Thyroid gland (tissue), 4 donors: ENCODE data around the gene CASP6. TPM values are rescaled to one million over a fixed set of nuclear protein-coding genes. Genes with fewer than 3 reads are reported as not detected.

Experiments
- DNase-seq, 2 donors: peaks; one replicate each; pipeline ENCODE4 v3.0.0-alpha.2; 2019
- H3K27ac ChIP-seq, 3 donors: fragments of 200-600 bp; sonication (generic); 1 replicate in 2 of 3; 2 replicates in 1 of 3; pipeline ENCODE4 v1.5.1; 2016 to 2019; ENCODE audit warnings: mild to moderate bottlenecking in 1 of 3, moderate library complexity in 1 of 3
- H3K27me3 ChIP-seq: fragments of 200-600 bp; sonication (generic); one replicate; pipeline ENCODE4 v1.5.1; 2019
- H3K36me3 ChIP-seq, 2 donors: fragments of 200-600 bp; sonication (generic); one replicate each; pipeline ENCODE4 v1.5.1; 2016 to 2019
- H3K4me1 ChIP-seq, 2 donors: fragments of 200-600 bp; sonication (generic); one replicate each; pipeline ENCODE4 v1.5.1; 2017 to 2019
- H3K4me3 ChIP-seq, 3 donors: fragments of 200-600 bp; sonication (generic); replicated peaks in 1 of 3; 1 replicate in 2 of 3; 2 replicates in 1 of 3; pipeline ENCODE4 v1.5.1; 2016; ENCODE audit warnings: mild to moderate bottlenecking in 1 of 3
- H3K9me3 ChIP-seq: fragments of 200-600 bp; sonication (generic); one replicate; pipeline ENCODE4 v1.5.1; 2017
- POLR2A ChIP-seq, 2 donors: fragments of 450-650 bp; IDR thresholded peaks; one replicate each; pipeline ENCODE4 v1.6.1; 2017; ENCODE audit warnings: antibody characterized with exemption in 2 of 2, mild to moderate bottlenecking in 2 of 2, moderate library complexity in 1 of 2
- WGBS, 2 donors: methylation state at CpG; one replicate each; pipeline ENCODE4 v1.1.5; 2017; 5-methylcytosine and 5-hydroxymethylcytosine counted together
- intact Hi-C: fragments of 100-400 bp; cut with DNase I; formaldehyde crosslinking; loops from one replicate; pipeline ENCODE4 v1.15.1; 2023
- total RNA-seq, 4 donors: library from RNA; depleted of rRNA; stranded (reverse); fragments of >200 nt; gene quantifications; one replicate each; pipeline ENCODE4 v1.2.3, GENCODE V29; 2016
- TF ChIP-seq, protein P1 (sequence below), 6 experiments: fragments of 200-600 bp in 3 of 6; fragments of 450-650 bp in 3 of 6; sonication (generic) in 3 of 6; IDR thresholded peaks; one replicate each; pipeline ENCODE4 v1.5.1; 2016 to 2019; ENCODE audit warnings: antibody characterized with exemption in 6 of 6, mild to moderate bottlenecking in 2 of 6, inconsistent platforms in 1 of 6, moderate library complexity in 1 of 6

CASP6 gene
- total RNA-seq, 4 donors from 2014 or later, result 16.2 to 25.6 (median 20.5) TPM

DNA sequence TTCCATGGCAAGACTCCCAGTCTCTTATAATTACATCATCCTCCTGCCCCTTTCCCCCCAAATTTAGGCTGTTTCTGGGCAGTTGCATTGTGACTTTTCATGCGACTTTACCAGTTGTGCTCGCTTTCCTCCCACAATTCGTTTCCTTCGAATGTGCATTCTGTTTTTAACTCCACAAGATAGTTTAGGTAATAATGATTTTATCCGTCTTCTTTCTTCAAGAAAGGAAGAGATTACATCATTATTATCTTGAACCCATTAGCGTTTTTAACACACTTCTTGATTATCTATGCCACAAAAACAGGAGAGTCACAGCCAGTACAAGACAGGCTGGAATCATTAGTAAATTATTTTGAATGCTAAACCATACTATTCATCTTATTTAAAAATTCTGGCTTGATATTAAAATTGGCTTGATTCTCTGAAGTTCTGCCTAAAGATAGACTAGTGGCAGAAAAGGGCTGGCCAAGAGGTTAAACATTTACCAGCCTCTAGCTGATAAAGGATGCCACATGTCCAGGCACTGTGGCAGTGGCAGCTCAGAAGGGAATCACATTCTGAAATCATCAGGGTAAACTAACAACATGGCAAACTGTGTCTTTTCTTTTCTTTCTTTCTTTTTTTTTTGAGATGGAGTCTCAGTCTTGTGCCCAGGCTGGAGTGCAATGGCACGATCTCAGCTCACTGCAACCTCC is 46.3 kb upstream of the CASP6 start:
- intact Hi-C loops, result no loop called here
- no peaks in the 10 kb centered on the region for H3K36me3 ChIP-seq
- H3K9me3 ChIP-seq, result no peaks in the 10 kb centered on the region
- WGBS, 2 donors, result 81 to 82% methylated on average over 7 of the region's 7 CpGs
- H3K4me3 ChIP-seq, result no peak overlapping the region
- no peak for TF ChIP-seq POLR2A (IDR thresholded peaks at IDR 0.05)
- TF ChIP-seq, protein P1, sequence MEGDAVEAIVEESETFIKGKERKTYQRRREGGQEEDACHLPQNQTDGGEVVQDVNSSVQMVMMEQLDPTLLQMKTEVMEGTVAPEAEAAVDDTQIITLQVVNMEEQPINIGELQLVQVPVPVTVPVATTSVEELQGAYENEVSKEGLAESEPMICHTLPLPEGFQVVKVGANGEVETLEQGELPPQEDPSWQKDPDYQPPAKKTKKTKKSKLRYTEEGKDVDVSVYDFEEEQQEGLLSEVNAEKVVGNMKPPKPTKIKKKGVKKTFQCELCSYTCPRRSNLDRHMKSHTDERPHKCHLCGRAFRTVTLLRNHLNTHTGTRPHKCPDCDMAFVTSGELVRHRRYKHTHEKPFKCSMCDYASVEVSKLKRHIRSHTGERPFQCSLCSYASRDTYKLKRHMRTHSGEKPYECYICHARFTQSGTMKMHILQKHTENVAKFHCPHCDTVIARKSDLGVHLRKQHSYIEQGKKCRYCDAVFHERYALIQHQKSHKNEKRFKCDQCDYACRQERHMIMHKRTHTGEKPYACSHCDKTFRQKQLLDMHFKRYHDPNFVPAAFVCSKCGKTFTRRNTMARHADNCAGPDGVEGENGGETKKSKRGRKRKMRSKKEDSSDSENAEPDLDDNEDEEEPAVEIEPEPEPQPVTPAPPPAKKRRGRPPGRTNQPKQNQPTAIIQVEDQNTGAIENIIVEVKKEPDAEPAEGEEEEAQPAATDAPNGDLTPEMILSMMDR (IDR thresholded peaks at IDR 0.05), result no peak
- H3K27ac ChIP-seq, result no peak overlapping the region
- H3K4me1 ChIP-seq, result no peaks in the 10 kb centered on the region
- DNase-seq, result no peak
- H3K27me3 ChIP-seq, result no peaks in the 10 kb centered on the region

DNA sequence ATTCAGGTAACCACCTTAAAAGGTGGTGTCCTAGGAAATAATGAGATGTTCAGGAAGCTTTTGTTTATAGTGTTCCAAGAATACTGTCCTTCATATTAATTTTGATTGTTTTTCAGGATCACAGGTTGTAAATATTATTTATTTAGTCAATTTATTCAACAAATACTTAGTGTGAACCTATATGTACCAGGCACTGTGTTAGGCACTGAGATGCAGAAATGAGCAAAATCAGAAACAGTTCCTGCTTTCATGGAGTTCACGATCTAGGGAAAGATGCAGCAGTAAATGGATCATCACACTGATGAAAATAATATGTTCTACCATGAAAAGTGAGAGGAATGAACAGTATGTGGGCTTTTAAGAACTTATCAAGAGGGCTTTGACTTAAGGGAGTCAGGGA is 44.9 kb upstream of the CASP6 start:
- TF ChIP-seq, protein P1 (IDR thresholded peaks at IDR 0.05), result no peak
- TF ChIP-seq POLR2A (IDR thresholded peaks at IDR 0.05), result no peak
- Histone ChIP-seq H3K9me3 (no peaks in the 10 kb centered on the region), H3K27me3 (no peaks in the 10 kb centered on the region), H3K4me1 (no peaks in the 10 kb centered on the region), H3K4me3 (no peak overlapping the region), H3K36me3 (no peaks in the 10 kb centered on the region), H3K27ac (no peak overlapping the region)
- WGBS, 2 donors, result 95 to 98% methylated on average over 1 of the region's 1 CpG
- no peak for DNase-seq
- intact Hi-C loops, result no loop called here

DNA sequence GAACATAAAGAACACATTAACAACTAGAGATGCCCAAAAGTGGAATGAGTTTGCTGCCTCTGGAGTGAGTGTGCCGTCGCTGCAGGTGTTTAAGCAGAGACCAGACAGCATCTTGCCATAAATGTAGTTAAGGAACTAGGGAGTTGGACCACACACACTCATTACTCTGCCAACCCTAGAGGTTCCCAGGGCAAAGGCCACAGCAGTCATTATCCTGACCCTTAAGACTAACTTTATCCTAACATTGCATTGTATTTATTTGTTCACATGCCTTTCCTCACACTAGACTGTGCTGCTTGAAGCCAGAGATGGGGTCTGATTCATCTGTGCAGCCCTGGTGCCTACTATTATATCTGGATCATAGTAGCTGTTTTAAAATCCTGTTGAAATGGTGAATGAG is 43.5 kb upstream of the CASP6 start:
- H3K27me3 ChIP-seq, result no peaks in the 10 kb centered on the region
- no peak overlapping the region for H3K27ac ChIP-seq
- TF ChIP-seq, protein P1 (IDR thresholded peaks at IDR 0.05), result no peak
- no peak for TF ChIP-seq POLR2A (IDR thresholded peaks at IDR 0.05)
- H3K36me3 ChIP-seq, result no peaks in the 10 kb centered on the region
- H3K9me3 ChIP-seq, result no peaks in the 10 kb centered on the region
- H3K4me1 ChIP-seq, result no peaks in the 10 kb centered on the region
- WGBS, 2 donors, result 88 to 90% methylated on average over 2 of the region's 2 CpGs
- no peak overlapping the region for H3K4me3 ChIP-seq
- intact Hi-C loops, result no loop called here
- no peak for DNase-seq

DNA sequence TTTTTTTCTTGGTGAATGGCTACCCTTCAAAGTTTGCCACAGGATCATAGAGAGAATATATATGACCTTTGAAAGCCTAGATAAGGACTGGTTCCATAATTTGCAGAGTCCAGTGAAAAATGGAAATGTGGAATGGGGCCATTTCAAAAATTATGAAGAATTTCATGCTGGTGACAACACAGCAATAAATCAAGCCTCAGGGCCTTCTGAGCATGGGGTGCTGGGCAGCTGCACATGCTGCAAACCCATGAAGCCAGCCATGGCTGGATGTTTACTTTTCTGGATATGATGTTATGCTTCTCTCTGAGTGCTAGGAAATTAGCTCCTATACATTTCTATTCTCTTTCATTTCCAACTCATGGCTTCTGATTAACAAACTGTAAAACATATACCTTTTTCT is 42.6 kb upstream of the CASP6 start:
- no peak overlapping the region for H3K4me3 ChIP-seq
- no peaks in the 10 kb centered on the region for H3K4me1 ChIP-seq
- DNase-seq, result no peak
- intact Hi-C loops, result no loop called here
- no peaks in the 10 kb centered on the region for H3K9me3 ChIP-seq
- H3K27me3 ChIP-seq, result no peaks in the 10 kb centered on the region
- no peaks in the 10 kb centered on the region for H3K36me3 ChIP-seq
- H3K27ac ChIP-seq, result no peak overlapping the region
- TF ChIP-seq, protein P1 (IDR thresholded peaks at IDR 0.05), result no peak
- no peak for TF ChIP-seq POLR2A (IDR thresholded peaks at IDR 0.05)

DNA sequence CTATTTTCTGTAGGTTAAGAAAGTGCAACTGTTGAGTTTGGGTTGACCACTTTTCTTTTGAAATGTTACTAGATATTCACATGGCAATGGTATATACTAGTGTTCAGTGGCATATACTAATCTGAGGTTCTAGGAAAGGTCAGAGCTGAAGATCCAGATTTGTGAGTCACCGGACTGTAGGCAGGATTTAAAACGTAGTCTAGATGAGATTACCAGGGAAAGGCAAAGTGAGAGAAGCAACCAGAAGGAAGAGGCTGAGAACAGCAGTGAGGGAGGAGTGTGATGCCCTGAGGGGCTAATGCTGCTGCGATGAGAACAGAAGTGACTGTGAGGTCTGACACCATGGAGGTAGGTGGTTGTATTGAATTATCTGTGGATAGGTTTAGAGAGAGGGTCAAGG is 36.3 kb upstream of the CASP6 start:
- H3K36me3 ChIP-seq, result no peaks in the 10 kb centered on the region
- no peak overlapping the region for H3K4me3 ChIP-seq
- DNase-seq, result no peak
- TF ChIP-seq, protein P1 (IDR thresholded peaks at IDR 0.05), result no peak
- no peak for TF ChIP-seq POLR2A (IDR thresholded peaks at IDR 0.05)
- intact Hi-C loops, result loop anchor here (10.0 kb wide), 2 partner anchors 75 to 305 kb away; partner anchors contain the start of genes GAR1 and SEC24B
- H3K4me1 ChIP-seq, result no peaks in the 10 kb centered on the region
- WGBS, 2 donors, result 84 to 89% methylated on average over 3 of the region's 3 CpGs
- H3K27me3 ChIP-seq, result no peaks in the 10 kb centered on the region
- H3K9me3 ChIP-seq, result no peaks in the 10 kb centered on the region
- H3K27ac ChIP-seq, result no peak overlapping the region
